TTC549 (cell line): Measurements from ENCODE around the gene CFAP90.

Experiments
- FAIRE-seq: peaks from 2 replicates; lab custom pipeline; 2012; peaks lifted over from hg19 to GRCh38; lab: Jason Lieb, UNC

Gene CFAP90

GRCh38 chr5:7867260-7867659 lies 16.3 kb upstream of the CFAP90 start:
- FAIRE-seq: no peak

- FAIRE-seq: no peak
Observed at GRCh38 chr5:7866196-7866595, 15.3 kb upstream of the CFAP90 start.

GRCh38 chr5:7857926-7858632 lies 7.1 kb upstream of the CFAP90 start:
- FAIRE-seq: no peak

GRCh38 chr5:7857361-7857760 lies 6.4 kb upstream of the CFAP90 start:
- FAIRE-seq: no peak

- peak; percentile 58 for FAIRE-seq
Observed at GRCh38 chr5:7856855-7857254, 5.9 kb upstream of the CFAP90 start.

GRCh38 chr5:7855611-7856010 lies 4.7 kb upstream of the CFAP90 start:
- no peak for FAIRE-seq

- no peak for FAIRE-seq
Observed at GRCh38 chr5:7852988-7853387, 2.1 kb upstream of the CFAP90 start.

- no peak for FAIRE-seq
Observed at GRCh38 chr5:7852542-7852941, 1.6 kb upstream of the CFAP90 start.

- no peak for FAIRE-seq
Observed at GRCh38 chr5:7851617-7852289, 820 bp upstream of the CFAP90 start.

- FAIRE-seq: no peak
Observed at GRCh38 chr5:7851240-7851592, 283 bp upstream of the CFAP90 start.

GRCh38 chr5:7849681-7850394 lies 1.1 kb downstream of the CFAP90 start:
- no peak for FAIRE-seq

GRCh38 chr5:7848296-7848695 lies 2.6 kb downstream of the CFAP90 start:
- FAIRE-seq: no peak

GRCh38 chr5:7846327-7846726 lies 4.6 kb downstream of the CFAP90 start:
- no peak for FAIRE-seq

- no peak for FAIRE-seq
Observed at GRCh38 chr5:7845557-7845956, 5.4 kb downstream of the CFAP90 start.

- FAIRE-seq: no peak
Observed at GRCh38 chr5:7844901-7845300, 6.0 kb downstream of the CFAP90 start.

GRCh38 chr5:7842531-7842930 lies 8.4 kb downstream of the CFAP90 start:
- FAIRE-seq: no peak

- FAIRE-seq: no peak
Observed at GRCh38 chr5:7837403-7837802, 13.5 kb downstream of the CFAP90 start.

- FAIRE-seq: no peak
Observed at GRCh38 chr5:7834982-7835381, 16.0 kb downstream of the CFAP90 start.

- no peak for FAIRE-seq
Observed at GRCh38 chr5:7828269-7828668, 22.7 kb downstream of the CFAP90 start.

- no peak for FAIRE-seq
Observed at GRCh38 chr5:7827610-7828009, 23.3 kb downstream of the CFAP90 start.

- no peak for FAIRE-seq
Observed at GRCh38 chr5:7825630-7826029, 25.3 kb downstream of the CFAP90 start.

GRCh38 chr5:7824995-7825394 lies 25.9 kb downstream of the CFAP90 start:
- FAIRE-seq: no peak

GRCh38 chr5:7823594-7823993 lies 27.3 kb downstream of the CFAP90 start:
- no peak for FAIRE-seq

- no peak for FAIRE-seq
Observed at GRCh38 chr5:7822449-7822848, 28.5 kb downstream of the CFAP90 start.
